GM23338 (cell line): ENCODE data around the gene MCM9. TPM values are rescaled to one million over a fixed set of nuclear protein-coding genes. Genes with fewer than 3 reads are reported as not detected.

ENCODE experiments used
- ATAC-seq: fragments of 200-7000 bp; cut with Tn5 transposase; 3 replicates; pipeline ENCODE4 v1.9.1; 2020
- DNase-seq: peaks from one replicate; pipeline ENCODE4 v3.0.0-alpha.2; 2015; ENCODE audit warnings: low spot score
- H2AFZ ChIP-seq: fragments of 200-600 bp; sonication (generic); 2 replicates; pipeline ENCODE4 v1.8.0; 2016; ENCODE audit warnings: antibody characterized with exemption, mild to moderate bottlenecking, moderate library complexity
- H3F3A ChIP-seq: fragments of 200-600 bp; sonication (generic); replicated peaks from 2 replicates; pipeline ENCODE4 v1.8.0; 2017; ENCODE audit warnings: antibody characterized with exemption, mixed run types, low read depth
- H3K27ac ChIP-seq: fragments of 200-600 bp; sonication (generic); 2 replicates; pipeline ENCODE4 v1.6.1; 2016; ENCODE audit warnings: low read depth
- H3K27me3 ChIP-seq: fragments of 200-600 bp; sonication (generic); 2 replicates; pipeline ENCODE4 v1.8.0; 2016; ENCODE audit warnings: mild to moderate bottlenecking, mixed run types, moderate library complexity; ENCODE audit not compliant: insufficient read depth
- H3K36me3 ChIP-seq: fragments of 200-600 bp; sonication (generic); 2 replicates; pipeline ENCODE4 v1.8.0; 2016; ENCODE audit warnings: mild to moderate bottlenecking; ENCODE audit not compliant: insufficient read depth
- H3K4me1 ChIP-seq: fragments of 200-600 bp; sonication (generic); 2 replicates; pipeline ENCODE4 v1.8.0; 2016; ENCODE audit warnings: mild to moderate bottlenecking, moderate library complexity; ENCODE audit not compliant: insufficient read depth
- H3K4me2 ChIP-seq: fragments of 200-600 bp; sonication (generic); 2 replicates; pipeline ENCODE4 v1.7.1; 2017; ENCODE audit warnings: mixed run types
- H3K4me3 ChIP-seq: fragments of 200-600 bp; sonication (generic); 2 replicates; pipeline ENCODE4 v1.6.1; 2016; ENCODE audit warnings: mixed run types
- H3K79me2 ChIP-seq: fragments of 200-600 bp; sonication (generic); replicated peaks from 2 replicates; pipeline ENCODE4 v1.8.0; 2017; ENCODE audit warnings: mild to moderate bottlenecking; ENCODE audit not compliant: insufficient read depth
- H3K9me2 ChIP-seq: fragments of 200-600 bp; sonication (generic); 2 replicates; pipeline ENCODE4 v1.8.0; 2017; ENCODE audit not compliant: insufficient read depth
- H4K20me1 ChIP-seq: fragments of 200-600 bp; sonication (generic); replicated peaks from 2 replicates; pipeline ENCODE4 v1.8.0; 2017; ENCODE audit warnings: mild to moderate bottlenecking; ENCODE audit not compliant: insufficient read depth
- H3K27ac Mint-ChIP-seq: 2 replicates; pipeline ENCODE4 v1.8.0; 2020; ENCODE audit warnings: inconsistent platforms, mild to moderate bottlenecking, moderate library complexity, mixed read lengths
- H3K27me3 Mint-ChIP-seq: 3 replicates; pipeline ENCODE4 v1.8.0; 2022; ENCODE audit warnings: low read depth, mild to moderate bottlenecking, moderate library complexity, mixed read lengths, inconsistent platforms; ENCODE audit not compliant: insufficient read depth, poor library complexity
- H3K36me3 Mint-ChIP-seq: 3 replicates; pipeline ENCODE4 v1.8.0; 2021; ENCODE audit warnings: low read depth, mild to moderate bottlenecking, inconsistent platforms, moderate library complexity, mixed read lengths
- H3K4me1 Mint-ChIP-seq: 3 replicates; pipeline ENCODE4 v1.8.0; 2020; ENCODE audit warnings: mild to moderate bottlenecking, inconsistent platforms, mixed read lengths
- H3K4me3 Mint-ChIP-seq: 3 replicates; pipeline ENCODE4 v1.8.0; 2021; ENCODE audit warnings: moderate library complexity, mild to moderate bottlenecking, inconsistent platforms, mixed read lengths
- H3K9me3 Mint-ChIP-seq: 3 replicates; pipeline ENCODE4 v1.8.0; 2020; ENCODE audit warnings: moderate library complexity, mild to moderate bottlenecking, inconsistent platforms, mixed read lengths
- CREB1 ChIP-seq: fragments of 250-450 bp; sonication (Bioruptor Pico); IDR thresholded peaks from 2 replicates; pipeline ENCODE4 v1.5.0; 2020; ENCODE audit warnings: low read depth, mild to moderate bottlenecking, moderate library complexity
- CTCF ChIP-seq, 2 experiments: fragments of 200-600 bp in 1 of 2; sonication (generic) in 1 of 2; conservative IDR thresholded peaks; 2 replicates each; pipeline versions ENCODE4 v1.5.1 to v1.6.1; 2016 to 2017; ENCODE audit warnings: antibody characterized with exemption in 2 of 2, low read depth in 2 of 2, mild to moderate bottlenecking in 2 of 2, moderate library complexity in 1 of 2
- ETS1 ChIP-seq: IDR thresholded peaks from 2 replicates; pipeline ENCODE4 v1.6.1; 2016; ENCODE audit warnings: antibody characterized with exemption
- EZH2 ChIP-seq: fragments of 200-600 bp; sonication (generic); IDR thresholded peaks from one replicate; pipeline ENCODE4 v1.8.0; 2017; ENCODE audit warnings: antibody characterized with exemption, mild to moderate bottlenecking, low read depth; ENCODE audit not compliant: unreplicated experiment
- JUNB ChIP-seq: IDR thresholded peaks from one replicate; pipeline ENCODE4 v1.6.1; 2016; ENCODE audit warnings: antibody characterized with exemption; ENCODE audit not compliant: unreplicated experiment
- POLR2AphosphoS5 ChIP-seq: IDR thresholded peaks from 2 replicates; pipeline ENCODE4 v1.6.1; 2016; ENCODE audit warnings: antibody characterized with exemption, low read depth
- REST ChIP-seq: IDR thresholded peaks from one replicate; pipeline ENCODE4 v1.6.1; 2018; ENCODE audit warnings: antibody characterized with exemption; ENCODE audit not compliant: unreplicated experiment
- STAT1 ChIP-seq: IDR thresholded peaks from one replicate; pipeline ENCODE4 v1.6.1; 2016; ENCODE audit warnings: antibody characterized with exemption; ENCODE audit not compliant: unreplicated experiment
- ZNF114 ChIP-seq: fragments of 250-450 bp; sonication (Bioruptor Pico); IDR thresholded peaks from 2 replicates; pipeline ENCODE4 v1.5.0; 2020; ENCODE audit warnings: mild to moderate bottlenecking, moderate library complexity
- ZNF462 ChIP-seq: fragments of 250-450 bp; sonication (Bioruptor Pico); IDR thresholded peaks from 2 replicates; pipeline ENCODE4 v1.5.0; 2020; ENCODE audit warnings: mild to moderate bottlenecking, moderate library complexity
- polyA plus RNA-seq: library from polyadenylated mRNA; unstranded; fragments of >200 nt; fragmentation: Nextera tagmentation; extraction: Ambion mirVana; gene quantifications from 2 replicates; pipeline ENCODE4 v1.2.1, GENCODE V29; 2016
- total RNA-seq: library from RNA; depleted of rRNA; stranded (reverse); fragments of >200 nt; shearing (Covaris generic); gene quantifications from 2 replicates; pipeline ENCODE4 v1.2.3, GENCODE V29; 2014

The MCM9 gene
- total and polyA plus RNA-seq, 2 experiments from 2014 or later = 14.9 to 16.6 TPM

- Histone ChIP-seq H3K27ac (no peak overlapping the region), H3K4me1 (no peaks in the 10 kb centered on the region), H3K9me2 (no peaks in the 10 kb centered on the region), H3K79me2 (no peaks in the 10 kb centered on the region), H3K4me2 (no peak overlapping the region), H3K36me3 (no peaks in the 10 kb centered on the region), H3K4me3 (no peak overlapping the region), H3F3A (no peaks in the 10 kb centered on the region), H4K20me1 (no peaks in the 10 kb centered on the region), H2AFZ (no peak overlapping the region), H3K27me3 (no peaks in the 10 kb centered on the region)
- DNase-seq = no peak
- Mint-ChIP-seq H3K9me3 (no peaks in the 10 kb centered on the region), H3K27ac (no peak overlapping the region; the same call in 1 of the 2 replicates), H3K27me3 (peaks cover 3% of the 10 kb centered on the region), H3K4me3 (no peak overlapping the region), H3K4me1 (no peaks in the 10 kb centered on the region; the same call in 2 of the 3 replicates), H3K36me3 (peaks cover 16% of the 10 kb centered on the region; the same call in 2 of the 3 replicates)
- no peak for TF ChIP-seq CTCF (conservative IDR thresholded peaks at IDR 0.05; ENCODE audit: low read depth in 2 of 2)
- no peak for TF ChIP-seq ZNF114 (CRISPR knock-in tag)
- TF ChIP-seq REST = no peak
- no peak for TF ChIP-seq ZNF462 (CRISPR knock-in tag)
- no peak for TF ChIP-seq ETS1
- no peak for TF ChIP-seq STAT1
- no peak for TF ChIP-seq CREB1 (CRISPR knock-in tag)
- TF ChIP-seq JUNB = no peak
- TF ChIP-seq EZH2 = no peak
- TF ChIP-seq POLR2AphosphoS5 = no peak
- no peak for ATAC-seq
These were observed 90.0 kb downstream of the MCM9 start for GRCh38 chr6:118844915-118845314.
